GM03348 (cell line): ENCODE measurements around the gene ADAMTSL2.

Source experiments
- DNase-seq: peaks from one replicate; pipeline ENCODE4 v3.0.0; 2012; ENCODE audit warnings: low spot score

Gene ADAMTSL2

DNA sequence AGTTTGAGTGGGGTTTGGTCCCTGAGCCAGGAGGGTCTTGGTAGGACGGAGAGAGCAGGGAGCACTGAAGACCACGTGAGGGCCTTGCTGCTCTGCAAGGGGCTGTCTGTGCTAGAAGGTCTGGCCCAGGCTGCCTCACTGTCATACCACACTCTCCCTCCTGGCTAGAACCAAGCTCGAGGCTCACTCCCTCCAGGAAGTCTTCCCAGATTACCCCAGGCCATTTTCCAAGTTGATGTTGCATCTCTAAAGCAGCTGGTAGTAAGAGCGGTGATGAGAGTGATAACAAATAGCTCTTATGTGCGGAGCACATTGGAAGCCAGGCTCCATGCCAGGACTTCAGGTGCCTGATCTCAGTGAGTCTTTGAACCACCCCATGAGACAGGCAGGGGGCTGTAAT, 16.3 kb upstream of the ADAMTSL2 start:
- DNase-seq = no peak

- DNase-seq = no peak
Measured at GRCh38 chr9:133518706-133519449, 15.6 kb upstream of the ADAMTSL2 start.

DNA sequence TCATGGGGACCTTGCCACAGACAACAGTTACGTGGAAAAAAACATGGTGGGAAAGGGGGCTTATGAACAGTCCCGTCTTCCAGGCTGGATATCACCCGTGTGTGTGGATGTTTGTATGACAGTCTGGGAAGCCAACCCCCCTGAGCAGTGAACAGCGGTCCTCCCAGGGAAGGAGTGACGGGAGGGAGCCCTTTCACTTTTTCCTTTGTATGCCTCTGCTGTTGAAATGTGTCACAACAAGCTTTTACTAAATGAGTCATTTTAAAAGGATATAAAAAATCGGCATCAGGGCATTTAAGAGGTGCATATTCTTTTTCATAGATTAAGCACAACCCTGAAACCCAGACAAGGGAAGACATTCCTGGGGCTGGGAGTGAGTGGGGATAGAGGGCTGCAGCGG, 14.8 kb upstream of the ADAMTSL2 start:
- no peak for DNase-seq

DNA sequence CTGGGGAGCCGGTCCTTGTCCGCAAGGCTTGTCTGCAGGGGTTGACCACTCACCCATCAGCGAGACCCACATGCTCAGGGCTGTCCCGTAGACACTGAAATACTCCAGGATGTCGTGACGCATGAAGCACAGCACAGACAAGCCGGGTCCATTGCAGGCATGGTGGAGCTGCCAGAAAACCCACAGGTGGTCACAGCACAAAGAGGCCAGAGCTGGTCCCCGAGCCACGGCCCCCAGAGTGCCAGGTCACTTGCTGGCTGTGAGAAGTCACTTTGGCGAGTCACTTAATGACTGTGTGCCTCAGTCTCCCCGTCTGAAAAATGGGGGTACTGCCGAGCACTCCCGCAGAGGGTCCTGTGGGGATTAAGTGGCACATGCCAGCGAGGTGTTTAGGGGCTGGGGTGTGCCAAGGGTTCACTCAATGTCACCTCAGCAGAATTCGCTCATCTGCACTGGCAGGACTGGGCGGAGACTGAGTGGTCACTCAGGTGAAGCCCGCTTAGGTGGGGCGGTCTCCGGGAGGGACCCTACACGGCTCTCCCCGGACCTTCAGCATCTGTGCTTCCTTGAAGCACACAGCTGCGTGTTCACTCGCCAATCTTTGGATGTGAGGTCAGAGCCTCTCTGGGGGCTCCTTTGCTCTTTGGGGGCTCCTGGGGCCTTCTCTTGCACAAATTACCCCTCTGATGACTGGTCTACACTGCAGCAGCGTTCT, 14.2 kb upstream of the ADAMTSL2 start:
- DNase-seq = no peak

- no peak for DNase-seq
Measured at GRCh38 chr9:133521122-133522072, 13.1 kb upstream of the ADAMTSL2 start.

- no peak for DNase-seq
Measured at GRCh38 chr9:133522073-133522910, 12.2 kb upstream of the ADAMTSL2 start.

GRCh38 chr9:133523106-133523505, 11.4 kb upstream of the ADAMTSL2 start:
- DNase-seq = no peak

DNA sequence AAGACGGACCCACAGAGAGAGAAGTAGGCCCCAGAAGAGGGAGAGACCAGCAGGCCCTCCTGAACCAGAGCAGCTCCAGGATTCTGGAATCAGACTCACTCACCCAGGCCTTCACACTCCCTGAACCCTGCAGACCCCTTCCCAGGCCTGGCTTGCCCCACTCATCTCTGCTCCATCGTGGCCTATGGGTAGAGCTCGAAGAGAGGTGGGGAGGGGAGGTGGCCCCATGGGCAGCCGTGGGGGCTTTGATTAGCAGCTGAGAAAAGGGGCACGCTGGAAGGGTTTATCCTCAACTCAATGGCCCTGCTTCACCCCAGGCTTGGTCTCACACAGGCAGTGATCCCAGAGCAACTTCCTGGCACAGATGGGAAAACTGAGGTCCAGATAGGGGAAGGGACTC, 10.4 kb upstream of the ADAMTSL2 start:
- no peak for DNase-seq

- no peak for DNase-seq
Measured at GRCh38 chr9:133524679-133525228, 9.8 kb upstream of the ADAMTSL2 start, which contains the start of gene MYMK. Gene MYMK, minus strand, starts transcription at chr9:133524959. Its CDS starts 115 bp downstream, at chr9:133524844.

DNA sequence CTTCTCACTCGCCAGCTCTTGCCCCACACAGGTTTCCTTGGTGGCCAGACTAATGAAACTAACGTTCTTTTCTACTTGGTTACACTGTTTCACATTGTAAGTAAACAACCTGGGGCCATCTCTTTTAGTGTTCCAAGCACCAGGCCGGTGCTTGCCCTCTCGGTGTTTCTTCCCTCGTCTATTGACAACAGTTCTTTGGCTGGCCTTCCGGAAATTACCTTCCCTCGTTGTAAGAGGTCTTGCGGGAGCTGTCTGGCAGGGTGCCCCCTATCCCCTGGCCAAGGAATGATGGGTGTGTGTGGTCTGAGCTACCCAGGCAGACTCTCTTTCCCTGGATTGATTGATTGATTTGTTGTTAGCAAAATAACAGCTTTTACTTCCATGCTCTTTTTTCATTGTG, 8.8 kb upstream of the ADAMTSL2 start:
- DNase-seq = no peak

GRCh38 chr9:133526721-133527321, 7.7 kb upstream of the ADAMTSL2 start:
- no peak for DNase-seq

DNA sequence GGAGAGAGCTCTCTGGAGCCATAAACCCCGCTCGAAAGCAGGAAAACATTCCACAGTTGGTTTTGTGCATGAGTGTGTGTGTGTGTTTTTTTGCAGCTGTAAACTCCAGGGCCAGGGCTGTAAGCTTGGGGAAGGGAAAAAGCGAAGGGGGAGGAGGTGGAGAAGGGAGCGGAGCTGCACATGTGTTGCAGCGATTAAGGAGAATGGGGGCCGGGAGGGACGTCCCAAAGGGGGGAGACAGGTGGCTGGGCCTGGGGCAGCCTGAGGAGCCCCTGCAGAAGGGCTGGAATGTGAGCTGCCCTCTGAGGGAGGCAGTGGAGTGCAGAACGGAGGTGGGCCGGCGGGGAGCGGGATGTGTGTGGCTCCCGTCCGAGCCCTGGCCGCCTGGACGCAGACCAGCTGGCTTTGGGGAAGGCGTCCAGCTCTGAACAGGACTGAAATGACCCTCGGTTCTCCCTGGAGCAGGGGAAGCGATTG, 7.0 kb upstream of the ADAMTSL2 start:
- DNase-seq = no peak

DNA sequence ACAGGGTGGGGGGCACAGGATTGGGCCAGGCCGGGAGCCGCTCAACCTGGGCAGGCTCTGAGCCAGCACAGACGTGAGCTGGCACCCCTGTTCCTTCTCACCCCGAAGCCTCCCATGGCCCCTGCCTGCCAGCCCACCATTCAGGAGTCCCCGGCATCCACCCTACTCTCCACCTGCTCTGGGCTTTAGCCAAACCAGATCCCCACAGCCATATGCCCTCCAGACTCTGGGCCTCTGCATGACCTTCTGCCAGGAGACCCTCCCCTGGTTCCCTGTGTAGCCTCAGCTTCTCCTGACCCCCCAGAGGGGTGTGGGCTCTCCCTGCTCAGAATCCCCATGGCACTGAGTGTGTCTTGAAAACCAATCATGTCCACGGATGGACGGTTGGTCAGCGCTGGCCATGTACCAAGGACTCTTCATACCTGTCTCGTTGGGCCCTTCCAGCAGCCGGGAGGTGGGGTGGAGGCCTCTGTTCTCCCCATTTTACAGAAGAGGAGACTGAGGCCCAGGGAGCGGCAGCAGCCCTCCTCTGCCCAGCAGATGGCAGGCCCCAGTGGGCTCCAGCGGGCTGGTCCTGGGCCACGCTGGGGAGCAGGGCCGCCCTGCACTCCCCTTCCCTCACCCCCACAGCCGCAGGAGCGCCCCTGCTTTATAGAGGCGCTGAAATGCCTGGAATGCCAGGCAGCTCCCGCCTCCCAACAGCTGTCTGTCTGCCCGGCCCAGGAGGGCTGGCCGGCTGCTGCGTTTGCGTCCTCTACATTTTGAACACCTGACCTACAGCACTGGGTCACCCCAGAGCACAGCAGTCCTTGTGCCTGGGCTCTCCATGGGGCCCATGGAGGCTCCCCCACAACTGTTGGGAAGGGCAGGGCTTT, 6.3 kb upstream of the ADAMTSL2 start:
- DNase-seq = no peak

DNA sequence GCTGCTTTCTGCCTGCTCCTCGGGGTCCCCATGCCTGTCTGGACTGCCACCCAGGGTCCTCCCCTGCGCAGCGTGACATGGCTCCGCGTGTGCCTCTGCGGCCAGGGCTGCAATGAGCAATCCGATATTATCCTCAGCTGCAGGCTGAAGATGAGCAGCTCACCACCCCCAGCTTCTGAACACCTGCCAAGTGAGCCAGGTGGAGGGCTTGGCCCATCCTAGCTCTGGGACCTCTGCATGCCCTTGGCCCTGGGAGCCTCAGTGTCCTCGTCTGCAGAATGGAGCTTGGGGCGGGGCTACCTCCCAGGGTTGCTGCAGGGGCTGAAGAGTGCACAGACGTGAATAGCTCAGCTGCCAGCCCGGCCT, 5.6 kb upstream of the ADAMTSL2 start:
- DNase-seq = no peak

DNA sequence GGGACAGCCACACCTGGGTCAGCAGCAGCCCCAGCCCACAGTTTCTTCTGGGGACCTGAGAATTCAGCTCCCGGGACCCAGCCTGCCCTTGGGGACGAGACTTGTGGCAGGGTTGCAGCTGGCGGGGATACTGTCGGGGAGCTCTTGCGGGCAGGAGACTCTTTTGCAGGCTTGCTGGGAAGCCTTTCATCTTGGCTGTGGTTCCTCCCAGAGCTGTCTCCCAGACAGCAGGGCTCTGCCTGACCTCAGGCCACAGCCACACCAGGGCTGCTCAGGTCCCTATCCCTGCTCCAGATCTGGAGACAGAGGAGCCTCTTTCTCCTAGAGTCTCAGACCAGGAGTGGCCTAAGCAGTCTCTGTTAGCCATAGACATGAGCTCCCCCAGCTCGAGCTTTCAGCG, 5.0 kb upstream of the ADAMTSL2 start:
- DNase-seq = no peak

- no peak for DNase-seq
Measured at GRCh38 chr9:133529874-133530273, 4.6 kb upstream of the ADAMTSL2 start.

DNA sequence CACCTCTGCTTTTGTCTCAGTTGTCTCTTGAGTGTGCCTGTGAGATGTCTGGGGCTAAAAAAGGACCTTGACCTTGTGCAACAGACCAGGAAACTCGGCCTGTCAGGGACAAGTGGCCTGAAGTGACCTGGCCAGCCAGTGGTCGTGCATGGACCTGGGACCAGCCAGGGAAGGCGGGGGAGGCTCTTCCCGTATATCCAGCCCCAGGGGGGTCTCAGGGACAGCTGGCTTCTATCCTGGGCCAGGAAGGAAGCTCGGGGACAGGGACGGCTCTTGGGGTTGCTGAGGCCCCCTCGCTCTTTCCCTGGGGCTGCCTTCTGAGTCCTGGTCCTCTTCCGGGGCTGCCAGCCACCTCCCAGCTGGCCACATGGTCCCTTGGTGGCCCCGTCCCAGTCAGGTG, 3.2 kb upstream of the ADAMTSL2 start:
- DNase-seq = no peak

- DNase-seq = peak; percentile 68
Measured at GRCh38 chr9:133532937-133533668, 1.4 kb upstream of the ADAMTSL2 start.

DNA sequence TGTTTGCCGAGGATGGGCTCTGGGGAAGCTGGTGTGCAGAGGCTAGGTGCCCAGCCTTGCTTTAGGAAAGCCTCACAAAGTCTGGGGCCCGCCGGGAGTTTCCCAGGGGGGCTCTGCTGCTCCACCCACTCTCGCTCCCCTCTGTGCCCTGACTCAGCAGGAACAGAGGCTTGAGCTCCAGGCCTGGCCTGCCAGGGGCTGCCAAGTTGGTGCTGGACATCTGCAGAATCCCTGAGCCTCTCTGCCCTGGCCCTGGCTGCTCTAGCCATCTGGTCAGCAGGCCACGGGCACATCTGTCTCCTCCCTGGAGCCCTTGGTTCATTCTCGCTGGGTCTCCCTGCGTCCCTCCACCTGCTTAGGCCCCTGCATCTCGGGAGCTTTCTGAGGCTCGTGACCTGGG, 647 bp upstream of the ADAMTSL2 start:
- peak; percentile 26 for DNase-seq
